Smooth muscle cell (in vitro differentiated cells): ENCODE measurements around the gene CDKN1A. TPM values are rescaled to one million over a fixed set of nuclear protein-coding genes. Genes with fewer than 3 reads are reported as not detected.

ENCODE experiments used
- DNase-seq: peaks from one replicate; lab custom pipeline; 2025; ENCODE audit not compliant: unreplicated experiment; lab: John Stamatoyannopoulos, UW
- H2AFZ ChIP-seq: fragments of 200-600 bp; sonication (generic); 2 replicates; pipeline ENCODE4 v1.6.0; 2016; ENCODE audit warnings: antibody characterized with exemption, low read depth, mild to moderate bottlenecking
- H3F3A ChIP-seq: fragments of 200-600 bp; sonication (generic); 2 replicates; pipeline ENCODE4 v1.6.0; 2017; ENCODE audit warnings: antibody characterized with exemption, low read depth
- H3K27ac ChIP-seq: fragments of 200-600 bp; sonication (generic); 2 replicates; pipeline ENCODE4 v1.5.1; 2016; ENCODE audit warnings: low read depth, mild to moderate bottlenecking
- H3K27me3 ChIP-seq: fragments of 200-600 bp; sonication (generic); 2 replicates; pipeline ENCODE4 v1.6.1; 2016; ENCODE audit warnings: low read depth, mild to moderate bottlenecking
- H3K36me3 ChIP-seq: fragments of 200-600 bp; sonication (generic); 2 replicates; pipeline ENCODE4 v1.5.1; 2016; ENCODE audit warnings: low read depth
- H3K4me1 ChIP-seq: fragments of 200-600 bp; sonication (generic); 2 replicates; pipeline ENCODE4 v1.5.1; 2016; ENCODE audit warnings: low read depth
- H3K4me2 ChIP-seq: fragments of 200-600 bp; sonication (generic); 2 replicates; pipeline ENCODE4 v1.6.0; 2016; ENCODE audit warnings: mild to moderate bottlenecking
- H3K4me3 ChIP-seq: fragments of 200-600 bp; sonication (generic); 2 replicates; pipeline ENCODE4 v1.5.1; 2016; ENCODE audit warnings: mild to moderate bottlenecking
- H3K79me2 ChIP-seq: fragments of 200-600 bp; sonication (generic); 2 replicates; pipeline ENCODE4 v1.6.0; 2016; ENCODE audit warnings: low read depth, mild to moderate bottlenecking
- H3K9ac ChIP-seq: fragments of 200-600 bp; sonication (generic); 2 replicates; pipeline ENCODE4 v1.6.0; 2016; ENCODE audit warnings: low read depth
- H3K9me3 ChIP-seq: fragments of 200-600 bp; sonication (generic); replicated peaks from 2 replicates; pipeline ENCODE4 v1.5.1; 2016; ENCODE audit warnings: low read depth
- H4K20me1 ChIP-seq: fragments of 200-600 bp; sonication (generic); 2 replicates; pipeline ENCODE4 v1.6.0; 2016; ENCODE audit warnings: low read depth
- whole genome bisulfite sequencing: methylation state at CpG from one replicate; pipeline ENCODE4 v1.1.7; 2016; ENCODE audit warnings: low lambda C conversion rate; 5-methylcytosine and 5-hydroxymethylcytosine counted together
- polyA plus RNA-seq: library from polyadenylated mRNA; unstranded; fragments of >200 nt; fragmentation: Nextera tagmentation; extraction: Ambion mirVana; gene quantifications from 2 replicates; pipeline ENCODE4 v1.2.1, GENCODE V29; 2016
- total RNA-seq: library from RNA; depleted of rRNA; stranded (reverse); fragments of >200 nt; gene quantifications from 2 replicates; pipeline ENCODE4 v1.2.3, GENCODE V29; 2014
- TF ChIP-seq, protein P1 (sequence below): fragments of 200-600 bp; sonication (generic); IDR thresholded peaks from 2 replicates; pipeline ENCODE4 v1.5.1; 2017; ENCODE audit warnings: borderline replicate concordance, mild to moderate bottlenecking, antibody characterized with exemption; ENCODE audit not compliant: insufficient read depth, poor library complexity, severe bottlenecking

Gene CDKN1A
- total RNA-seq, result 859 and 967 TPM in 2 replicates
- 1,623 and 1,633 TPM in 2 replicates for polyA plus RNA-seq

DNA sequence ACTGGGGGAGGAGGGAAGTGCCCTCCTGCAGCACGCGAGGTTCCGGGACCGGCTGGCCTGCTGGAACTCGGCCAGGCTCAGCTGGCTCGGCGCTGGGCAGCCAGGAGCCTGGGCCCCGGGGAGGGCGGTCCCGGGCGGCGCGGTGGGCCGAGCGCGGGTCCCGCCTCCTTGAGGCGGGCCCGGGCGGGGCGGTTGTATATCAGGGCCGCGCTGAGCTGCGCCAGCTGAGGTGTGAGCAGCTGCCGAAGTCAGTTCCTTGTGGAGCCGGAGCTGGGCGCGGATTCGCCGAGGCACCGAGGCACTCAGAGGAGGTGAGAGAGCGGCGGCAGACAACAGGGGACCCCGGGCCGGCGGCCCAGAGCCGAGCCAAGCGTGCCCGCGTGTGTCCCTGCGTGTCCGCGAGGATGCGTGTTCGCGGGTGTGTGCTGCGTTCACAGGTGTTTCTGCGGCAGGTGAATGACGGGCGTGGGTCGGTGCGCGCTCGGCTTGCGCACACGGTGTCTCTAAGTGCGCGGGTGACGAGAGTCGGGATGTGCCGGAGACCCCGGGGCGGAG lies at the start of gene CDKN1A:
Gene CDKN1A, plus strand, starts transcription at position 227 of the 555 bp plus-strand sequence. CDS start 5,388 bp downstream, outside the sequence.
- Histone ChIP-seq H3K4me3 (peak within 1 kb of the TSS; percentile 92), H3K79me2 (peaks cover 47% of the 10 kb centered on the region), H3K4me1 (peaks cover 40% of the 10 kb centered on the region)

DNA sequence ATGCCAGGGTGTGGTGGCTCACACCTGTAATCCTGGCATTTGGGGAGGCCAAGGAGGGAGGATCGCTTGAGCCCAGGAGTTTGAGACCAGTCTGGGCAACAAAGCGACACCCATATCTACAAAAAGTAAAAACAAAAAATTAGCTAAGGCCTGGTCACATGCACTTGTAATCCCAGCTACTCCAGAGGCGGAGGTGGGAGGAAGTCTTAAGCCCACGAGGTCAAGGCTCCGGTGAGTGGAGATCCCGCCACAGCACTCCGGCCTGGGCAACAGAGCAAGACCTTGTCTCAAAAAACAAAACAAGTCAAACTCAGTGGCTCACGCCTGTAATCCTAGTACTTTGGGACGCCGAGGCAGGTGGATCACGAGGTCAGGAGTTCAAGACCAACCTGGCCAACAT lies 48.7 kb upstream of the CDKN1A start:
- peaks cover 7% of the 10 kb centered on the region for H3K4me1 ChIP-seq
- H3K4me3 ChIP-seq, result no peak overlapping the region
- H3K27ac ChIP-seq, result no peak overlapping the region
- no peak overlapping the region for H2AFZ ChIP-seq
- no peaks in the 10 kb centered on the region for H3K79me2 ChIP-seq
- H3K4me2 ChIP-seq, result no peak overlapping the region
- no peak for DNase-seq
- H3K27me3 ChIP-seq, result no peaks in the 10 kb centered on the region
- H3K9ac ChIP-seq, result no peak overlapping the region
- WGBS, result 93% methylated on average over 11 of the region's 11 CpGs
- no peaks in the 10 kb centered on the region for H4K20me1 ChIP-seq
- no peaks in the 10 kb centered on the region for H3K9me3 ChIP-seq
- no peaks in the 10 kb centered on the region for H3K36me3 ChIP-seq
- peaks cover 14% of the 10 kb centered on the region for H3F3A ChIP-seq
- TF ChIP-seq, protein P1, sequence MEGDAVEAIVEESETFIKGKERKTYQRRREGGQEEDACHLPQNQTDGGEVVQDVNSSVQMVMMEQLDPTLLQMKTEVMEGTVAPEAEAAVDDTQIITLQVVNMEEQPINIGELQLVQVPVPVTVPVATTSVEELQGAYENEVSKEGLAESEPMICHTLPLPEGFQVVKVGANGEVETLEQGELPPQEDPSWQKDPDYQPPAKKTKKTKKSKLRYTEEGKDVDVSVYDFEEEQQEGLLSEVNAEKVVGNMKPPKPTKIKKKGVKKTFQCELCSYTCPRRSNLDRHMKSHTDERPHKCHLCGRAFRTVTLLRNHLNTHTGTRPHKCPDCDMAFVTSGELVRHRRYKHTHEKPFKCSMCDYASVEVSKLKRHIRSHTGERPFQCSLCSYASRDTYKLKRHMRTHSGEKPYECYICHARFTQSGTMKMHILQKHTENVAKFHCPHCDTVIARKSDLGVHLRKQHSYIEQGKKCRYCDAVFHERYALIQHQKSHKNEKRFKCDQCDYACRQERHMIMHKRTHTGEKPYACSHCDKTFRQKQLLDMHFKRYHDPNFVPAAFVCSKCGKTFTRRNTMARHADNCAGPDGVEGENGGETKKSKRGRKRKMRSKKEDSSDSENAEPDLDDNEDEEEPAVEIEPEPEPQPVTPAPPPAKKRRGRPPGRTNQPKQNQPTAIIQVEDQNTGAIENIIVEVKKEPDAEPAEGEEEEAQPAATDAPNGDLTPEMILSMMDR, result no peak

More for the DNA sequence above, at the start of gene CDKN1A:
- Histone ChIP-seq H3K9me3 (no peaks in the 10 kb centered on the region), H3K36me3 (peaks cover 6% of the 10 kb centered on the region), H3K4me2 (peak within 1 kb of the TSS; percentile 98), H3K27ac (peak within 1 kb of the TSS; percentile 99), H2AFZ (no peak within 1 kb of the TSS), H3K9ac (peak within 1 kb of the TSS; percentile 95), H4K20me1 (peaks cover 50% of the 10 kb centered on the region), H3K27me3 (no peaks in the 10 kb centered on the region), H3F3A (peaks cover 49% of the 10 kb centered on the region)
- TF ChIP-seq, protein P1, result no peak
- WGBS, result 1% methylated on average over 44 of the region's 63 CpGs
- peak; percentile 88 for DNase-seq

DNA sequence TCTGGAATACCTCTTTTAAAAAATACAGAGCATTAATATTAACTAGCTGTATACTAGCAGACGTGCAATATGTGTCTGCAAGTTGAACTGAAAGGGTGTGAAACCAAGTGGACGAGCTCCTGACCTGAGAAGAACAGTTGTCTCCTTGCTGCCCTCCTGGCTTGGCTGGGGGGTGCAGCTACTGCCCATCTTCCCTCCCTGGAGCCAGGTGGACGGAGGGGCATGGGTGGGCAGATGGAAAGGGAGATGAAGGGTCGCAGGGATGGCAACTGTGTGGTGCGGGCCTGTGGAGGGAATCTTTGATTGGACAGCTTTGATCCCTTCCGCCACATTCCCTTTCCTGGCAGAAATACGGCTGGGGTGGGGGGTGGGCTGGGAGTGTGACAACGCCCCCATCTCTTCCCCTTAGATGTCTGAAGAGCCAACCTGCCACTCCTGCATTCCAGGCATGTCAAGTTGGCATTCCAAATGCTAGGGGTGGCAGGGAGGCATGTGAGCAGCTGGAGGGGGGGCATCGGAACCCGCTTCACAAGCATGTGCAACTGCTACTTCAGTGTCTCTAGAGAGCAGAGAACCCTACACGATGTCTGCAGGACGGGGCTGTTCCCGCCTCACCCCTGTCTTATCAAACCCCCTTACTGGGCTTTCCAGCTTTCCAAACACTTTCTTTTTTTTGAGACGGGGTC lies 47.0 kb upstream of the CDKN1A start:
- H3K9me3 ChIP-seq, result no peaks in the 10 kb centered on the region
- WGBS, result 86% methylated on average over 14 of the region's 14 CpGs
- H3K27ac ChIP-seq, result no peak overlapping the region
- H3K79me2 ChIP-seq, result no peaks in the 10 kb centered on the region
- H3K9ac ChIP-seq, result no peak overlapping the region
- no peaks in the 10 kb centered on the region for H3K36me3 ChIP-seq
- peaks cover 7% of the 10 kb centered on the region for H3K4me1 ChIP-seq
- TF ChIP-seq, protein P1, result no peak
- H3K4me2 ChIP-seq, result no peak overlapping the region
- H4K20me1 ChIP-seq, result no peaks in the 10 kb centered on the region
- no peak overlapping the region for H3K4me3 ChIP-seq
- no peak for DNase-seq
- H3F3A ChIP-seq, result peaks cover 7% of the 10 kb centered on the region
- no peaks in the 10 kb centered on the region for H3K27me3 ChIP-seq
- no peak overlapping the region for H2AFZ ChIP-seq
